HCT116 (cell line): ENCODE measurements around the gene SMURF1. TPM values are rescaled to one million over a fixed set of nuclear protein-coding genes. Genes with fewer than 3 reads are reported as not detected.

Source experiments
- ATAC-seq: fragments of 200-7000 bp; cut with Tn5 transposase; 2 replicates; pipeline ENCODE4 v1.9.1; 2020; ENCODE audit warnings: mild to moderate bottlenecking, moderate library complexity
- BruUV-seq: library from RNA; stranded (reverse); fragments of 400-500 nt; replicated peaks from 2 replicates; lab custom pipeline; 2021; lab: Mats Ljungman, UMichigan
- CTCF ChIA-PET: fragments of 300-600 bp; sonication (Branson Sonifier 250); formaldehyde crosslinking; loops from one replicate; lab custom pipeline; 2021; ENCODE audit warnings: antibody characterized with exemption; lab: Charles Lee
- POLR2A ChIA-PET: fragments of 300-600, 350-600 bp; sonication (Branson Sonifier 250); formaldehyde crosslinking; loops from one replicate; lab custom pipeline; 2021; ENCODE audit warnings: antibody characterized with exemption; lab: Charles Lee
- RAD21 ChIA-PET, 2 experiments: fragments of 300-600 bp; sonication (Branson Sonifier 250); formaldehyde crosslinking; loops; one replicate each; lab custom pipeline; 2023; ENCODE audit warnings: low total read pairs in 2 of 2; ENCODE audit not compliant: uncharacterized antibody in 2 of 2, unreplicated experiment in 2 of 2, low non-redundant PET in 1 of 2; lab: Charles Lee
- DNase-seq: peaks from one replicate; pipeline ENCODE4 v3.0.0-alpha.2; 2010; ENCODE audit warnings: low read depth, low spot score
- H2AFZ ChIP-seq: fragments of 200-600 bp; shearing (Covaris generic), sonication (generic); 2 replicates; pipeline ENCODE4 v1.6.1; 2017; ENCODE audit warnings: low read depth, mixed run types, mixed read lengths, antibody characterized with exemption, low read length; ENCODE audit not compliant: poor library complexity, severe bottlenecking
- H3K27ac ChIP-seq: 2 replicates; pipeline ENCODE4 v1.5.1; 2012; ENCODE audit warnings: low read depth, low read length
- H3K27me3 ChIP-seq: fragments of 200-600 bp; sonication (generic); 2 replicates; pipeline ENCODE4 v1.6.1; 2016; ENCODE audit warnings: mixed run types, low read length, mixed read lengths; ENCODE audit not compliant: insufficient read depth
- H3K36me3 ChIP-seq, 2 experiments: fragments of 200-500 bp in 1 of 2; fragments of 200-600 bp in 1 of 2; sonication (Bioruptor generic) in 1 of 2; sonication (generic) in 1 of 2; 2 replicates each; pipeline versions ENCODE4 v1.5.1 to v1.6.1; 2014 to 2016; ENCODE audit warnings: low read length in 2 of 2, inconsistent platforms in 1 of 2, mixed read lengths in 1 of 2, mixed run types in 1 of 2; ENCODE audit not compliant: insufficient read depth in 2 of 2, control insufficient read depth in 1 of 2
- H3K4me1 ChIP-seq, 2 experiments: fragments of 200-600 bp in 1 of 2; sonication (generic) in 1 of 2; 2 replicates each; pipeline versions ENCODE4 v1.5.1 to v1.6.1; 2012 to 2017; ENCODE audit warnings: low read length in 2 of 2, inconsistent platforms in 1 of 2, mild to moderate bottlenecking in 1 of 2, mixed read lengths in 1 of 2, mixed run types in 1 of 2, moderate library complexity in 1 of 2; ENCODE audit not compliant: insufficient read depth in 2 of 2, control insufficient read depth in 1 of 2
- H3K4me2 ChIP-seq: fragments of 200-600 bp; sonication (generic); 2 replicates; pipeline ENCODE4 v1.6.1; 2017; ENCODE audit warnings: mixed run types, low read length, mixed read lengths
- H3K4me3 ChIP-seq, 2 experiments: fragments of 200-600 bp in 1 of 2; sonication (generic) in 1 of 2; replicated peaks in 1 of 2; 2 replicates each; pipeline ENCODE4 v1.5.1; 2011 to 2016; ENCODE audit warnings: low read length in 2 of 2, control low read depth in 1 of 2, low read depth in 1 of 2, mild to moderate bottlenecking in 1 of 2, mixed read lengths in 1 of 2, mixed run types in 1 of 2
- H3K79me2 ChIP-seq: fragments of 200-600 bp; sonication (generic); 2 replicates; pipeline ENCODE4 v1.6.1; 2017; ENCODE audit warnings: mild to moderate bottlenecking, mixed run types, low read length, moderate library complexity, mixed read lengths; ENCODE audit not compliant: insufficient read depth
- H3K9ac ChIP-seq: fragments of 200-600 bp; sonication (generic); 2 replicates; pipeline ENCODE4 v1.6.1; 2016; ENCODE audit warnings: low read length, mixed read lengths
- H3K9me2 ChIP-seq: fragments of 200-600 bp; sonication (generic), shearing (Covaris generic); 2 replicates; pipeline ENCODE4 v1.6.1; 2017; ENCODE audit warnings: mixed run types, mild to moderate bottlenecking, moderate library complexity; ENCODE audit not compliant: insufficient read depth
- H3K9me3 ChIP-seq, 2 experiments: fragments of 200-500 bp in 1 of 2; fragments of 200-600 bp in 1 of 2; sonication (Bioruptor generic) in 1 of 2; sonication (generic) in 1 of 2; 2 replicates each; pipeline ENCODE4 v1.6.1; 2014 to 2017; ENCODE audit warnings: low read length in 2 of 2, mixed read lengths in 2 of 2, inconsistent platforms in 1 of 2, low read depth in 1 of 2, mild to moderate bottlenecking in 1 of 2, mixed run types in 1 of 2, moderate library complexity in 1 of 2; ENCODE audit not compliant: control insufficient read depth in 1 of 2, insufficient read depth in 1 of 2
- H4K20me1 ChIP-seq: fragments of 200-600 bp; sonication (generic), shearing (Covaris generic); 2 replicates; pipeline ENCODE4 v1.6.1; 2017; ENCODE audit warnings: mixed run types, mild to moderate bottlenecking, moderate library complexity; ENCODE audit not compliant: insufficient read depth
- CBX3 ChIP-seq: IDR thresholded peaks from 2 replicates; pipeline ENCODE4 v1.6.1; 2012; ENCODE audit warnings: low read depth
- CEBPB ChIP-seq: IDR thresholded peaks from 2 replicates; pipeline ENCODE4 v1.6.1; 2012; ENCODE audit warnings: low read depth
- EGR1 ChIP-seq: IDR thresholded peaks from 2 replicates; pipeline ENCODE4 v1.6.1; 2012; ENCODE audit warnings: low read depth
- JUND ChIP-seq: IDR thresholded peaks from 2 replicates; pipeline ENCODE4 v1.6.1; 2012
- MAX ChIP-seq: IDR thresholded peaks from 2 replicates; pipeline ENCODE4 v1.6.1; 2012
- REST ChIP-seq: IDR thresholded peaks from 2 replicates; pipeline ENCODE4 v1.6.1; 2012; ENCODE audit warnings: low read depth
- SRF ChIP-seq: IDR thresholded peaks from 2 replicates; pipeline ENCODE4 v1.6.1; 2012; ENCODE audit warnings: low read depth
- TCF7L2 ChIP-seq: IDR thresholded peaks from 2 replicates; pipeline ENCODE4 v1.7.0; 2011; ENCODE audit warnings: borderline replicate concordance, inconsistent platforms; ENCODE audit not compliant: insufficient read depth, insufficient read length; ENCODE audit errors: extremely low read depth
- YY1 ChIP-seq: IDR thresholded peaks from 2 replicates; pipeline ENCODE4 v1.6.1; 2011; ENCODE audit warnings: low read length, low read depth, moderate library complexity, mild to moderate bottlenecking; ENCODE audit not compliant: insufficient replicate concordance; ENCODE audit errors: extremely low read depth
- ZFX ChIP-seq: fragments of 450-650 bp; IDR thresholded peaks from 2 replicates; pipeline ENCODE4 v1.6.1; 2017
- ZNF274 ChIP-seq: fragments of 200-500 bp; sonication (Bioruptor generic); IDR thresholded peaks from 2 replicates; pipeline ENCODE4 v1.6.1; 2014; ENCODE audit warnings: mild to moderate bottlenecking, low read depth, low read length, inconsistent platforms
- intact Hi-C: fragments of 100-400 bp; cut with micrococcal nuclease; formaldehyde crosslinking; loops from 2 replicates; pipeline ENCODE4 v1.10.0; 2022
- total RNA-seq: library from RNA; stranded (reverse); gene quantifications from one replicate; pipeline ENCODE4 v1.2.1, GENCODE V29; 2021; ENCODE audit not compliant: unreplicated experiment

The SMURF1 gene
- total RNA-seq, 1 experiment from 2014 or later: 24.6 TPM

GRCh38 chr7:99030951-99031350, 113.0 kb downstream of the SMURF1 start:
- H3K27ac ChIP-seq: no peak overlapping the region
- no peak overlapping the region for H3K4me2 ChIP-seq
- ATAC-seq (no peak), DNase-seq (no peak)
- no peaks in the 10 kb centered on the region for H3K9me2 ChIP-seq
- no peak overlapping the region for H3K9ac ChIP-seq
- BruUV-seq: no TSS peak
- ChIA-PET POLR2A (no interaction called here), CTCF (no interaction called here)
- H3K4me1 ChIP-seq: no peaks in the 10 kb centered on the region
- peaks cover 21 to 35% of the 10 kb centered on the region in 2 experiments; a peak in 2 of 4 replicates for H3K36me3 ChIP-seq
- H2AFZ ChIP-seq: no peak overlapping the region
- intact Hi-C loops: no loop called here
- no peak overlapping the region for H3K4me3 ChIP-seq
- TF ChIP-seq MAX: no peak
- TF ChIP-seq, all 23 proteins: peak for 0
- Histone ChIP-seq H3K27me3 (no peaks in the 10 kb centered on the region), H3K79me2 (no peaks in the 10 kb centered on the region), H3K9me3 (no peaks in the 10 kb centered on the region), H4K20me1 (no peaks in the 10 kb centered on the region)
- RAD21 ChIA-PET: no interaction called here

GRCh38 chr7:99030457-99030856, 113.5 kb downstream of the SMURF1 start:
- H3K9me2 ChIP-seq: no peaks in the 10 kb centered on the region
- H3K9ac ChIP-seq: no peak overlapping the region
- peaks cover 21 to 30% of the 10 kb centered on the region in 2 experiments; a peak in 2 of 4 replicates for H3K36me3 ChIP-seq
- intact Hi-C loops: no loop called here
- H3K4me3 ChIP-seq: no peak overlapping the region
- BruUV-seq: no TSS peak
- no peak overlapping the region for H2AFZ ChIP-seq
- ATAC-seq: no peak
- no peak for DNase-seq
- no peaks in the 10 kb centered on the region for H3K4me1 ChIP-seq
- no peak overlapping the region for H3K27ac ChIP-seq
- POLR2A ChIA-PET: no interaction called here
- RAD21 ChIA-PET: interaction anchor here in 1 of 2 experiments (0.7 kb wide), 1 partner anchor 158 kb away, joined by 4 read pairs; no protein-coding TSS in a partner anchor
- no peaks in the 10 kb centered on the region for H3K9me3 ChIP-seq
- CTCF ChIA-PET: no interaction called here
- H3K79me2 ChIP-seq: no peaks in the 10 kb centered on the region
- no peak for TF ChIP-seq ZNF274
- TF ChIP-seq CEBPB: no peak
- TF ChIP-seq JUND: no peak
- no peak for TF ChIP-seq TCF7L2
- TF ChIP-seq CBX3: no peak
- TF ChIP-seq SRF: no peak
- TF ChIP-seq MAX: no peak
- TF ChIP-seq YY1: no peak
- no peak for TF ChIP-seq REST
- TF ChIP-seq EGR1: no peak
- no peak for TF ChIP-seq ZFX
- no peaks in the 10 kb centered on the region for H3K27me3 ChIP-seq
- H4K20me1 ChIP-seq: no peaks in the 10 kb centered on the region
- no peak overlapping the region for H3K4me2 ChIP-seq
